ENCODE results near the gene ARHGAP11A. TPM values are rescaled to one million over a fixed set of nuclear protein-coding genes. Genes with fewer than 3 reads are reported as not detected.

The ARHGAP11A gene
- total and polyA plus RNA-seq, 9 donors: 10.6 to 28.7 (median 17.7) TPM

GRCh38 chr15:32670623-32671022 is 55.3 kb downstream of the ARHGAP11A start:
- Histone ChIP-seq H3K4me1 (ENCODE audit: control insufficient read depth, insufficient read depth, low read length) (no peaks in the 10 kb centered on the region), H3K9me3 (replicated peaks; ENCODE audit: control insufficient read depth, low read depth, low read length) (no peaks in the 10 kb centered on the region), H3K27ac (ENCODE audit: low read length) (no peak overlapping the region), H3K4me3 (ENCODE audit: low read length) (no peak overlapping the region), H3K27me3 (ENCODE audit: control insufficient read depth, insufficient read depth, low read length) (no peaks in the 10 kb centered on the region), H3K36me3 (ENCODE audit: control insufficient read depth, insufficient read depth, low read length) (no peaks in the 10 kb centered on the region)
- DNase-seq: no peak
- WGBS (ENCODE audit: insufficient coverage): no CpG with 5 or more reads among the region's 3 CpGs

- 93% methylated on average over 26 of the region's 29 CpGs for WGBS (ENCODE audit: insufficient coverage)
- no peaks in the 10 kb centered on the region for H3K9me3 ChIP-seq (replicated peaks; ENCODE audit: control insufficient read depth, low read depth, low read length)
- DNase-seq: no peak
Observed at GRCh38 chr15:32671339-32672325, 56.3 kb downstream of the ARHGAP11A start.

GRCh38 chr15:32674681-32675080 is 59.4 kb downstream of the ARHGAP11A start:
- no peak for DNase-seq
- Histone ChIP-seq H3K27me3 (ENCODE audit: control insufficient read depth, insufficient read depth, low read length) (no peaks in the 10 kb centered on the region), H3K4me1 (ENCODE audit: control insufficient read depth, insufficient read depth, low read length) (no peaks in the 10 kb centered on the region), H3K9me3 (replicated peaks; ENCODE audit: control insufficient read depth, low read depth, low read length) (no peaks in the 10 kb centered on the region), H3K4me3 (ENCODE audit: low read length) (no peak overlapping the region), H3K27ac (ENCODE audit: low read length) (no peak overlapping the region), H3K36me3 (ENCODE audit: control insufficient read depth, insufficient read depth, low read length) (no peaks in the 10 kb centered on the region)
- WGBS (ENCODE audit: insufficient coverage): 100% methylated on average over 1 of the region's 2 CpGs

More at GRCh38 chr15:32671339-32672325, 56.3 kb downstream of the ARHGAP11A start:
- no peak overlapping the region for H3K27ac ChIP-seq (ENCODE audit: low read length)
- no peaks in the 10 kb centered on the region for H3K36me3 ChIP-seq (ENCODE audit: control insufficient read depth, insufficient read depth, low read length)
- H3K4me3 ChIP-seq (ENCODE audit: low read length): no peak overlapping the region
- H3K27me3 ChIP-seq (ENCODE audit: control insufficient read depth, insufficient read depth, low read length): no peaks in the 10 kb centered on the region
- H3K4me1 ChIP-seq (ENCODE audit: control insufficient read depth, insufficient read depth, low read length): no peaks in the 10 kb centered on the region

- DNase-seq: no peak
- Histone ChIP-seq H3K4me3 (ENCODE audit: low read length) (no peak overlapping the region), H3K36me3 (ENCODE audit: control insufficient read depth, insufficient read depth, low read length) (no peaks in the 10 kb centered on the region), H3K9me3 (replicated peaks; ENCODE audit: control insufficient read depth, low read depth, low read length) (no peaks in the 10 kb centered on the region), H3K4me1 (ENCODE audit: control insufficient read depth, insufficient read depth, low read length) (no peaks in the 10 kb centered on the region), H3K27me3 (ENCODE audit: control insufficient read depth, insufficient read depth, low read length) (no peaks in the 10 kb centered on the region), H3K27ac (ENCODE audit: low read length) (no peak overlapping the region)
- WGBS (ENCODE audit: insufficient coverage): 80% methylated on average over 3 of the region's 6 CpGs
Observed at GRCh38 chr15:32675466-32675865, 60.2 kb downstream of the ARHGAP11A start.

GRCh38 chr15:32676169-32676568 is 60.9 kb downstream of the ARHGAP11A start:
- Histone ChIP-seq H3K27ac (ENCODE audit: low read length) (no peak overlapping the region), H3K36me3 (ENCODE audit: control insufficient read depth, insufficient read depth, low read length) (no peaks in the 10 kb centered on the region), H3K9me3 (replicated peaks; ENCODE audit: control insufficient read depth, low read depth, low read length) (no peaks in the 10 kb centered on the region), H3K27me3 (ENCODE audit: control insufficient read depth, insufficient read depth, low read length) (no peaks in the 10 kb centered on the region), H3K4me3 (ENCODE audit: low read length) (no peak overlapping the region), H3K4me1 (ENCODE audit: control insufficient read depth, insufficient read depth, low read length) (no peaks in the 10 kb centered on the region)
- WGBS (ENCODE audit: insufficient coverage): 14% methylated on average over 1 of the region's 2 CpGs
- no peak for DNase-seq

- Histone ChIP-seq H3K27me3 (ENCODE audit: control insufficient read depth, insufficient read depth, low read length) (no peaks in the 10 kb centered on the region), H3K4me3 (ENCODE audit: low read length) (no peak overlapping the region), H3K36me3 (ENCODE audit: control insufficient read depth, insufficient read depth, low read length) (no peaks in the 10 kb centered on the region), H3K4me1 (ENCODE audit: control insufficient read depth, insufficient read depth, low read length) (no peaks in the 10 kb centered on the region), H3K27ac (ENCODE audit: low read length) (no peak overlapping the region), H3K9me3 (replicated peaks; ENCODE audit: control insufficient read depth, low read depth, low read length) (no peaks in the 10 kb centered on the region)
- WGBS (ENCODE audit: insufficient coverage): no CpG with 5 or more reads among the region's 5 CpGs
- peak; percentile 28 for DNase-seq
Observed at GRCh38 chr15:32677238-32677750, 62.0 kb downstream of the ARHGAP11A start.

GRCh38 chr15:32679298-32679690 is 64.0 kb downstream of the ARHGAP11A start:
- no peak for DNase-seq
- Histone ChIP-seq H3K27me3 (ENCODE audit: control insufficient read depth, insufficient read depth, low read length) (no peaks in the 10 kb centered on the region), H3K27ac (ENCODE audit: low read length) (no peak overlapping the region), H3K4me1 (ENCODE audit: control insufficient read depth, insufficient read depth, low read length) (no peaks in the 10 kb centered on the region), H3K36me3 (ENCODE audit: control insufficient read depth, insufficient read depth, low read length) (no peaks in the 10 kb centered on the region), H3K9me3 (replicated peaks; ENCODE audit: control insufficient read depth, low read depth, low read length) (no peaks in the 10 kb centered on the region), H3K4me3 (ENCODE audit: low read length) (no peak overlapping the region)
- WGBS (ENCODE audit: insufficient coverage): no CpG with 5 or more reads among the region's 4 CpGs

GRCh38 chr15:32682569-32682968 is 67.3 kb downstream of the ARHGAP11A start:
- Histone ChIP-seq H3K27me3 (ENCODE audit: control insufficient read depth, insufficient read depth, low read length) (no peaks in the 10 kb centered on the region), H3K9me3 (replicated peaks; ENCODE audit: control insufficient read depth, low read depth, low read length) (no peaks in the 10 kb centered on the region), H3K36me3 (ENCODE audit: control insufficient read depth, insufficient read depth, low read length) (no peaks in the 10 kb centered on the region), H3K4me1 (ENCODE audit: control insufficient read depth, insufficient read depth, low read length) (no peaks in the 10 kb centered on the region), H3K27ac (ENCODE audit: low read length) (no peak overlapping the region), H3K4me3 (ENCODE audit: low read length) (no peak overlapping the region)
- peak; percentile 44 for DNase-seq
- WGBS (ENCODE audit: insufficient coverage): 100% methylated on average over 2 of the region's 3 CpGs

GRCh38 chr15:32682977-32683630 is 67.8 kb downstream of the ARHGAP11A start:
- H3K9me3 ChIP-seq (replicated peaks; ENCODE audit: control insufficient read depth, low read depth, low read length): no peaks in the 10 kb centered on the region
- H3K4me3 ChIP-seq (ENCODE audit: low read length): no peak overlapping the region
- no peaks in the 10 kb centered on the region for H3K36me3 ChIP-seq (ENCODE audit: control insufficient read depth, insufficient read depth, low read length)
- no CpG with 5 or more reads among the region's 2 CpGs for WGBS (ENCODE audit: insufficient coverage)
- DNase-seq: no peak
- H3K27ac ChIP-seq (ENCODE audit: low read length): no peak overlapping the region
- no peaks in the 10 kb centered on the region for H3K27me3 ChIP-seq (ENCODE audit: control insufficient read depth, insufficient read depth, low read length)
- no peaks in the 10 kb centered on the region for H3K4me1 ChIP-seq (ENCODE audit: control insufficient read depth, insufficient read depth, low read length)

- WGBS (ENCODE audit: insufficient coverage): 82% methylated on average over 6 of the region's 8 CpGs
- DNase-seq: peak; percentile 57
Observed at GRCh38 chr15:32683906-32684584, 68.7 kb downstream of the ARHGAP11A start.

More at GRCh38 chr15:32683906-32684584, 68.7 kb downstream of the ARHGAP11A start:
- Histone ChIP-seq H3K4me3 (ENCODE audit: low read length) (no peak overlapping the region), H3K36me3 (ENCODE audit: control insufficient read depth, insufficient read depth, low read length) (no peaks in the 10 kb centered on the region), H3K9me3 (replicated peaks; ENCODE audit: control insufficient read depth, low read depth, low read length) (no peaks in the 10 kb centered on the region), H3K27ac (ENCODE audit: low read length) (no peak overlapping the region), H3K4me1 (ENCODE audit: control insufficient read depth, insufficient read depth, low read length) (no peaks in the 10 kb centered on the region), H3K27me3 (ENCODE audit: control insufficient read depth, insufficient read depth, low read length) (no peaks in the 10 kb centered on the region)
